GOT3 (cell line): Measurements from ENCODE around the gene TGIF2.
"Not testable (repeated sequence)": the region's sequence is repeated elsewhere in the genome, so short reads cannot be mapped to it uniquely, and the experiment has no call there.

Source experiments
- DNase-seq: peaks from one replicate; lab custom pipeline; 2025; ENCODE audit warnings: mixed read lengths; lab: John Stamatoyannopoulos, UW

Gene TGIF2

GRCh38 chr20:36614781-36615557 lies 41.6 kb downstream of the TGIF2 start:
- no peak for DNase-seq

DNA sequence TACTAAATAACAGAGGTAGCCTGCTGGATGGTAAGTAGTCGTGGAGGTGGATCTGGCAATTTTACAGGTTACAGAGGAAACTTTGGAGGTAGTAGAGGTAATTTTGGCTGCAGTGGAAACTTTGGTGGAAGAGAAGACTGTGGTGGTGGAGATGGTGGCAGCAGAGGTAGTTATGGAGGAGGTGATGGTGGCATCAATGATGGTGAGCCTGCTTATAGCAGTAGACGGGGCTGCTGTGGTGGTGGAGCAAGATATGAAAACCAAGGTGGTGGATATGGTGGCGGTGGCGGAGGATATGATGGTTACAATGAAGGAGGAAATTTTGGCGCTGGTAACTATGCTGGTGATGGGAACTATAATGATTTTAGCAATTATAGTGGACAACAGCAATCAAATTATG lies 47.5 kb downstream of the TGIF2 start:
- no peak for DNase-seq

DNA sequence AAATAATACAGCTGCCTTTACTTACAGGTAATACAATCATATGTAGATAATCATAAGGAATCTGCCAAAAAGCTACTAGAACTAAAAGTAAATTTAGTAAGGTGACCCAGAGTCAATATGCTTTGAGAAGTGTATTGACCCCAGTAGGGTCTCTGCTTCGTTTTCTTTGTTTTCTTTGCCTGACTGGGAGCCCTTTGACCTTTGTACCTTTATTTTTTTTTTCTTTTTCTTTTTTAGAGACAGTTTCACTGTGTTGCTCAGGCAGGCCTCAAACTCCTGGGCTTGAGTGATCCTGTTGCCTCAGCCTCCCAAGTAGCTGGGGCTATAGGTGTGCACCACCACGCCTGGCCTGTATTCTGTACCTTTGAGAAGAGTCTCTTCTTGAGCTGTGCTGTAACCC lies 50.0 kb downstream of the TGIF2 start:
- DNase-seq = no peak

DNA sequence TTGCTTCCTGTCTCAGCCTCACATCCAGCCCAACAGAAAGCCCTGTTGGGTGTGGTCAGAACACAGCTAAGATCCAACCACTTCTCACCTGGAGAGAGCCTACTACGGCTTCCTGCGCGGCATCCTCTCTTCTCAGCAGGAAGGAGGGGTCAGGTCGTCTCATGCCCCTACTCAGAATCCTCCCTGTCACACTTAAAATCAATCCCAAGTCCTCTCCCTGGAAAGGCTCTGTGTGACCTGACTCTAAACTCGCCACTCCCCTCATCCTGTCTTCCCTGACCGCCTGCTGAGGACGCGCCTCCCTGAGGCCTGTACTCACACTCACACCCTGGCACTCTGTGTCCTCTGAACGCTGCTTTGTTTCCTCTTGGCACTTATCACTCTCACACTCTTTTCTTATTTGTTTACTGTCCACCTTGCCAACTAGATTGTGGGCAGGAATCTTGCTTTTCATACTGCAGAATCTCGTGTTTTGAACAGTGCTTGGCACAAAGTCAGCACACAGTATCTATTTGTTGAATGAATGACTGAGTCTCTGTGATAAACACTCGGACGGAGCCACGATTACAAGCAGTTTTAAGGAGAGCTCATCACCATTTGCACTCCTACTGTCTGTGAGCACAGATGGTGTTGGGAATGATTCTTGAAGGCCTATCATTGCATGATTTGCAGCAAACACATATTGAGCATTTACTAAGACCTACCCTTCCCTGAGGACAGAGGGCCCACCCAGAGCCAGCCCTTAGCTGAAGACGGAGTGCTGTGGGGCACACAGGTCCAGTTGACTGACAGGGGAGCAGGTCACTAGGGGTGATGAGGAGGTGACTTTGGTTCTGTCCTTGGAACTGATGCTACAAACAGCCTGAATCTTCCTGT lies 50.9 kb downstream of the TGIF2 start:
- DNase-seq = no peak

DNA sequence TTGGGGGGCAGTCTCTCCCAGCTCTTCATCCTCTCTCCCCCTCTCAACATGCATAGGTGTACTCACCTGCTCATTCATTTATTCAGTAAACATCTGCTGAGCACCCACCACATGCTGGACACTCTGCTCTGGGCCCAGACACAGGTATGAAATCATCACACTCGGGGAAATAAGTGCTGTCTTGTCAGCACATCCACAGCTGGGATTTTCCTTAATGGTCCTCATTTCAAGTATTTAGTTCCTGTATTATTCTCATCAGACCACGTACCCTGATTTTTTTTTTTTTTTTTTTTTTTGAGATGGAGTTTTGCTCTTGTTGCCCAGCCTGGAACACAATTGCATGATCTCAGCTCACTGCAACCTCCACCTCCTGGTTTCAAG lies 51.5 kb downstream of the TGIF2 start:
- no peak for DNase-seq

GRCh38 chr20:36628076-36628475 lies 54.7 kb downstream of the TGIF2 start:
- no peak for DNase-seq

GRCh38 chr20:36629719-36630681 lies 56.6 kb downstream of the TGIF2 start:
- DNase-seq = no peak

DNA sequence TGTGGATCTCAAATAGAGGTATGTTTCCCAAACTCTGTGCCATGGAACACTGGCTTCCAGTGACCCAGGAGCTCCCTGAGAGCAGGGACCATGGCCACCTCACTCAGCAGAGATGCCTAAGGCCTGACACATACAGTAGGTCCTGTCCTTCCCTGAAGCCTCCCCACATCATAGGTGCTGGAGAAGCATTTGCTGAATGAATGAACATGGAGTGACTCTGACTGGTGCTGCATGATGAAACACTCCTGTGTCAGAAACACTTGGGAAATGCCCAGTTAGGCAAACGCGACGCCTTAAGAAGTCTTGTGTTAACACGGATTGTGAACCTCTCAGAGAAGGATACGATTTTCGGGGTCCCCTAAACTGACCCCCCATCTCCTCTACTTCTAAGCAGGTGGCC lies 58.2 kb downstream of the TGIF2 start:
- DNase-seq = no peak

DNA sequence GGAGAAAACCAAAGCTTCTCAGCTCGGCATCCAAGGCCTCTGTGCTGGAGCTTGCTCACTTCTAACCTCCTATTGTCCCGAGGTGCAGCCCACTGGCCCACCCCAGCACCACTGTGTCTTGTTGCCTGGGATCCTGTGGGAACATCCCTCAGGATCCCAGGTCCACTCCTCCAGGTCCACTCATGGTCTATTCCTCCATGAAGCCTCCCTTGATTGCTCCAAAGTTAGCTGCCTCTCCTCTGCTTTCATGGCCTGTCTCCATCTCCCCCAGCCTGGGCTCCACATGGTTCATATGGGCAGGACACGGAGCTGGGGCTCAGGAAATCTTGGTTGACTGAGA lies 58.7 kb downstream of the TGIF2 start:
- no peak for DNase-seq

DNA sequence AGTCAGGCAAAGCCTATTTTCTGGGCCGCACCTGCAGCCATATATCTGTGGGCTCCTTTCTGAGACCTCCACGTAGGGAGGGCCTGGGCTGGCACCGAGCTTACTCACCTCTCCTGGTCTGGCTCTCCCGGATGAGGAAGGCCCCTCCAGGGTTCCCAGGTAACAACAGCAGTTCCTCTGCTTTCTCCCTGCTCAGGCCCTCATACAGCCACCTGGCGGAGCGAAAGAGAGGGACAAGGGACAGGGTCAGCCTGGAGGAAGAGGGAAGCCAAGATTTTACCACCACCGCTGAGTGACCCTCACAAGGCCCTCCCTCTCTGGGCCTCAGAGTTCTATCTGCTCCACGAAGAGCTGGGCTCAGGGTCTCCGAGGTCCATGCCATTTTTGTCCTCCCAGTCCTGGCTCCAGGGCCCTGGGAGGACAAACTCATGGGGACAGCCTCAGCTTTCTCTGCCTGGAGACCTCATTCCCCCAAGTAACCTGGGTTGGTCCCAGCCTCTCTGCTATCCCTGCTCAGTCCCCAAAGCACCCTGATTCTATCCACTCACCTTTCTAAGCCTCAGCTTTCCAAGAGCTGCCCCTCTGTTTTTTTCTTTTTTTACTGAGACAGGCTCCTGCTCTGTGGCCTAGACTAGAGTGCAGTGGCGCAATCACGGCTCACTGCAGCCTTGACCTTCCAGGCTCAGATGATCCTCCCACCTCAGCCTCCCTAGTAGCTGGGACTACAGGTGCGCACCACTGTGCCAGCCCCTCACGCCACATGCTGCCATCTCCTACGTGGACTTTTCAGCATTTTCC lies 59.3 kb downstream of the TGIF2 start:
- DNase-seq = no peak

DNA sequence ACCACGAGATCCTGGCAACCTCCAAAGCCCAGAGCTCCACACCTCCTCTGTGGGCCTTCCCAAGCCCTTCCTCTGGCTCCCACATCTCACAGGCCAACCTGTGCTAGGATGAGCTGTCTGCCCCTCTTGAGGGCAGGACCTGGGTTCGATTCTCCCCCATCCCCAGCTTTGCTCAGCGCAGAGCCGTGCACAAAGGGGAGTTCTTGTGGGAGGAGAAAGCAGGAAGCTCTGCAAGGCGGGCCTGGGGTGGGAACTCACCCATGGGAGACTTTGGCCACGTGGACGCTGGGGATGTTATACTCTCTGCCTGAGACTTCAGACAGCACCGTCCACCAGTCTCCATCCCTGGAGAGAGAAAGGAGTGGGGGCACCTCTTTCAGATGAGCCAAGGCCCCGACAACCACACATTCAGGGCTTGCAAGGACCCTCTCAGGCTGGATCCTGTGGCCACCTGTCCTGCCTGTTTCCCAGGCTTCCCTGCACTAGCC lies 59.9 kb downstream of the TGIF2 start:
- DNase-seq = no peak

DNA sequence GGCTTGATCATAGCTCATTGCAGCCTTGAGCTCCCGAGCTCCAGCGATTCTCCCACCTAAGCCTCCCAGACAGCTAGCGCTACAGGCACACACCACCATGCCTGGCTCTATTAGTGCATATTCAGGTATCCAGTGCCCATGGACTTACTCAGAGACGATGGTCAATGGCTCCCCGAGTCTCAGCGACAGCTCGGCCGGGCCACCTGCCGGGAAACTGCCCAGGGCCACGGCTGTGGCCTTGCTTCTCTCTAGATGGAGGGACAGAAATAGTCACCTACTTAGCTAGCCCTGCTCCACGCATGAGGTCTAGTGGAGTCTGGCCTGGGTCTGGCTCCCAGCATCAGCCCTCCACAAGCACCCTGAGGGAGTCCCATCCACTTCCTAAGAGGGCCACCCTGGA lies 60.9 kb downstream of the TGIF2 start:
- no peak for DNase-seq

- not testable (repeated sequence) for DNase-seq
Measured at GRCh38 chr20:36638876-36639400, 65.5 kb downstream of the TGIF2 start.

- DNase-seq = no peak
Measured at GRCh38 chr20:36641506-36641843, 68.1 kb downstream of the TGIF2 start.

DNA sequence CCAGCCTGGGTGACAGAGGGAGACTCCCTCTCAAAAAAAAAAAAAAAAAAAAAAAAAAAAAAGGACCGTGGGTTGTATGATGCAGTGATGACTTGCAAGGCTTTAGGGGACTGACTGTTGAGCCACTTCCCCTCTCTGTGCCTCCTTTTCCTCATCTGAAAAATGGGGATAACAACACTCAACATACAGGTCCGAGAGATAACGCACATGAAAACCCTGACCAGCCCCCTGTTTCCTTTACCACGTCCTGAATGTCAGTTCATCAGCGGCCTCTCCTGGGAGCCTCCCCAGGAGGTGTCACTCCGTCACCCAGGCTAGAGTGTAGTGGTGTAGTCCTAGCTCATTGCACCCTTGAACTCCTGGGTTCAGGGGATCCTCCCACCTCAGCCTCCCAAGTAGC lies 68.7 kb downstream of the TGIF2 start:
- DNase-seq = no peak
